Thyroid gland (tissue), 4 donors: Measurements from ENCODE around the gene TECPR2. TPM values are rescaled to one million over a fixed set of nuclear protein-coding genes. Genes with fewer than 3 reads are reported as not detected.
"Not testable (repeated sequence)": the region's sequence is repeated elsewhere in the genome, so short reads cannot be mapped to it uniquely, and the experiment has no call there.

Experiments used
- DNase-seq, 2 donors: peaks; one replicate each; pipeline ENCODE4 v3.0.0-alpha.2; 2019
- H3K27ac ChIP-seq, 3 donors: fragments of 200-600 bp; sonication (generic); 1 replicate in 2 of 3; 2 replicates in 1 of 3; pipeline ENCODE4 v1.5.1; 2016 to 2019; ENCODE audit warnings: mild to moderate bottlenecking in 1 of 3, moderate library complexity in 1 of 3
- H3K27me3 ChIP-seq: fragments of 200-600 bp; sonication (generic); one replicate; pipeline ENCODE4 v1.5.1; 2019
- H3K36me3 ChIP-seq, 2 donors: fragments of 200-600 bp; sonication (generic); one replicate each; pipeline ENCODE4 v1.5.1; 2016 to 2019
- H3K4me1 ChIP-seq, 2 donors: fragments of 200-600 bp; sonication (generic); one replicate each; pipeline ENCODE4 v1.5.1; 2017 to 2019
- H3K4me3 ChIP-seq, 3 donors: fragments of 200-600 bp; sonication (generic); replicated peaks in 1 of 3; 1 replicate in 2 of 3; 2 replicates in 1 of 3; pipeline ENCODE4 v1.5.1; 2016; ENCODE audit warnings: mild to moderate bottlenecking in 1 of 3
- H3K9me3 ChIP-seq: fragments of 200-600 bp; sonication (generic); one replicate; pipeline ENCODE4 v1.5.1; 2017
- POLR2A ChIP-seq, 2 donors: fragments of 450-650 bp; IDR thresholded peaks; one replicate each; pipeline ENCODE4 v1.6.1; 2017; ENCODE audit warnings: antibody characterized with exemption in 2 of 2, mild to moderate bottlenecking in 2 of 2, moderate library complexity in 1 of 2
- WGBS, 2 donors: methylation state at CpG; one replicate each; pipeline ENCODE4 v1.1.5; 2017; 5-methylcytosine and 5-hydroxymethylcytosine counted together
- intact Hi-C: fragments of 100-400 bp; cut with DNase I; formaldehyde crosslinking; loops from one replicate; pipeline ENCODE4 v1.15.1; 2023
- total RNA-seq, 4 donors: library from RNA; depleted of rRNA; stranded (reverse); fragments of >200 nt; gene quantifications; one replicate each; pipeline ENCODE4 v1.2.3, GENCODE V29; 2016
- TF ChIP-seq, protein P1 (sequence below), 6 experiments: fragments of 200-600 bp in 3 of 6; fragments of 450-650 bp in 3 of 6; sonication (generic) in 3 of 6; IDR thresholded peaks; one replicate each; pipeline ENCODE4 v1.5.1; 2016 to 2019; ENCODE audit warnings: antibody characterized with exemption in 6 of 6, mild to moderate bottlenecking in 2 of 6, inconsistent platforms in 1 of 6, moderate library complexity in 1 of 6

Gene TECPR2
- total RNA-seq, 4 donors from 2014 or later, result 11.8 to 23.8 (median 19.0) TPM

DNA sequence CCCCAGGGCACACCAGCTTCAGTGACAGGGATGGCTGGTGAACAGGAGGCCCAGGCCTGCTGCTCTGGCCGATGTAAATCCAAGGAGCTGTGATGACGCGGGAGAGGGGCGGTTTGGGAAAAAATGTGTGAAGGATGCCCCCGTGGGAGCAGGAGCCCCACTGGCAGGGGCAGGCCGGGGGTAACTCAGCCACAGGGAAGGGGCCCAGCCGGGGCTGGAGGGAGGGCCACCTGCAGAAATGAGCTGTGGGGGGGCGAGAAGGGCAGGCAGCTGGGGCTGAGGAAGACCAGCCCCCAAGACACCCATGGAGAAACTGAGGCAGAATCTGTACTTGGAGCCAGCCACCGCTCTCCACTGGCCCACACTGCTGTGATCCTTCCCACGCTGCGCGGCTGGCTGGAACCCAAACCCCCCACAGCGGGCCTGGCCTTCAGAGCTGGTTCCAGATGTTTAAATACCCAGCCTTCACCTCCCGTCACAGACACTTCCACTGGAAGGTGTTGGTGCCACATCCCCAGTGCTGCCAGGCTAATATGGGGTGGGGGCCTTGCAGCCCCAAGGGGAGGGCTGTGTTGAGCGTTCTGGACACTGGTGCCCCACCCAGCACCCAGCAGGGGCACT is 175.3 kb downstream of the TECPR2 start:
- H3K36me3 ChIP-seq, result no peaks in the 10 kb centered on the region
- H3K4me1 ChIP-seq, result peaks cover 0 to 6% of the 10 kb centered on the region in 2 donors
- intact Hi-C loops, result no loop called here
- no peaks in the 10 kb centered on the region for H3K9me3 ChIP-seq
- no peak for DNase-seq
- 79 to 82% methylated on average over 13 to 14 of the region's 15 CpGs for WGBS, 2 donors
- H3K4me3 ChIP-seq, result no peak overlapping the region
- no peak for TF ChIP-seq POLR2A (IDR thresholded peaks at IDR 0.05)
- TF ChIP-seq, protein P1, sequence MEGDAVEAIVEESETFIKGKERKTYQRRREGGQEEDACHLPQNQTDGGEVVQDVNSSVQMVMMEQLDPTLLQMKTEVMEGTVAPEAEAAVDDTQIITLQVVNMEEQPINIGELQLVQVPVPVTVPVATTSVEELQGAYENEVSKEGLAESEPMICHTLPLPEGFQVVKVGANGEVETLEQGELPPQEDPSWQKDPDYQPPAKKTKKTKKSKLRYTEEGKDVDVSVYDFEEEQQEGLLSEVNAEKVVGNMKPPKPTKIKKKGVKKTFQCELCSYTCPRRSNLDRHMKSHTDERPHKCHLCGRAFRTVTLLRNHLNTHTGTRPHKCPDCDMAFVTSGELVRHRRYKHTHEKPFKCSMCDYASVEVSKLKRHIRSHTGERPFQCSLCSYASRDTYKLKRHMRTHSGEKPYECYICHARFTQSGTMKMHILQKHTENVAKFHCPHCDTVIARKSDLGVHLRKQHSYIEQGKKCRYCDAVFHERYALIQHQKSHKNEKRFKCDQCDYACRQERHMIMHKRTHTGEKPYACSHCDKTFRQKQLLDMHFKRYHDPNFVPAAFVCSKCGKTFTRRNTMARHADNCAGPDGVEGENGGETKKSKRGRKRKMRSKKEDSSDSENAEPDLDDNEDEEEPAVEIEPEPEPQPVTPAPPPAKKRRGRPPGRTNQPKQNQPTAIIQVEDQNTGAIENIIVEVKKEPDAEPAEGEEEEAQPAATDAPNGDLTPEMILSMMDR (IDR thresholded peaks at IDR 0.05), result no peak
- H3K27me3 ChIP-seq, result no peaks in the 10 kb centered on the region
- no peak overlapping the region for H3K27ac ChIP-seq

DNA sequence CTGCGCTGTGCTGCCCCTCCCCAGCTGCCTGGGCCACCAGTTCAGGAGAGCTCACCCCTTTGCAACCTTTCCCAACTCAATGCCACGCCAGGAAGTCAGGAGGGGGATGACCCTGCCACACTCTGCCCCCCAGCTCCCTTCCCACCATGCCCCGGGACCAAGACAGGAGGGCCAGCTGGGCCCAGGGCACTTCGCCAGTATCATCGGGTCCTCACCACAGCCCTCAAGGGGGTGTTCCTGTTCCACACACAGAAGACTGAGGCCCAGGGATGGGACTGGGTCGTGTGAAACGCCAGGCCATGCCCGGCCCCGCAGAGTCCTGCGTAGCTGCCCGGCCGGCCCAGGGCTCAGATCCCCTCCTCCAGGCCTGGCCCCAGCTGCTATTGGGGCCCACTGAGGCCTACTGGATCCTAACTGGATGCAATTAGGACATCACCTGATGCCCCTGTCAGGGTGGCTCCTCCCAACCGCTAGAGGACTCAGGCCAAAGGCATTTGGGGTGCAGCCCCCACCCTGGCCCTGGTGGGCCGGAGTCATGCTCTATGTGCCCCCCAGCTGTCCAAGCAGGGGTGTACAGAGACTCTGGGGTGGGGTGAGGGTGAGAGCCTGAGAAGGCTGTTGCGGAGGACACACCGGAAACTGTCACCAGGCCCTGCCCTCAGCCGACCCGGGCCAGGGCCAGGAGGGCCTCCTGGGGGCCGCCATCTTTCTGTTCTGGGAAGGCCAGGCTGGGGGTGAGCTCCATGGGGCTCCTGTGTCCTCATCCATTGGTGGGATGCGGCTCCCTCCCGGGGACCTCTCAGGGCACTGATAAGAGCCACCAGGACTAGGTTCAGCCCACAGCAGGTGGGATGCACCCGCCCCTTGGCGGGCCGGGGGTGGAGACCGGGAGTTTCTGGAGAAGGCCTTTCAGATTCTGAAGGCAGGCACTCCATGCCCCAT is 176.1 kb downstream of the TECPR2 start:
- no peak overlapping the region for H3K4me3 ChIP-seq
- H3K27me3 ChIP-seq, result no peaks in the 10 kb centered on the region
- H3K4me1 ChIP-seq, result peaks cover 0 to 6% of the 10 kb centered on the region in 2 donors
- intact Hi-C loops, result no loop called here
- H3K36me3 ChIP-seq, result no peaks in the 10 kb centered on the region
- DNase-seq, result no peak
- no peak overlapping the region for H3K27ac ChIP-seq
- WGBS, 2 donors, result 86 to 87% methylated on average over 15 to 16 of the region's 25 CpGs
- H3K9me3 ChIP-seq, result no peaks in the 10 kb centered on the region
- TF ChIP-seq, protein P1 (IDR thresholded peaks at IDR 0.05), result no peak
- no peak for TF ChIP-seq POLR2A (IDR thresholded peaks at IDR 0.05)

DNA sequence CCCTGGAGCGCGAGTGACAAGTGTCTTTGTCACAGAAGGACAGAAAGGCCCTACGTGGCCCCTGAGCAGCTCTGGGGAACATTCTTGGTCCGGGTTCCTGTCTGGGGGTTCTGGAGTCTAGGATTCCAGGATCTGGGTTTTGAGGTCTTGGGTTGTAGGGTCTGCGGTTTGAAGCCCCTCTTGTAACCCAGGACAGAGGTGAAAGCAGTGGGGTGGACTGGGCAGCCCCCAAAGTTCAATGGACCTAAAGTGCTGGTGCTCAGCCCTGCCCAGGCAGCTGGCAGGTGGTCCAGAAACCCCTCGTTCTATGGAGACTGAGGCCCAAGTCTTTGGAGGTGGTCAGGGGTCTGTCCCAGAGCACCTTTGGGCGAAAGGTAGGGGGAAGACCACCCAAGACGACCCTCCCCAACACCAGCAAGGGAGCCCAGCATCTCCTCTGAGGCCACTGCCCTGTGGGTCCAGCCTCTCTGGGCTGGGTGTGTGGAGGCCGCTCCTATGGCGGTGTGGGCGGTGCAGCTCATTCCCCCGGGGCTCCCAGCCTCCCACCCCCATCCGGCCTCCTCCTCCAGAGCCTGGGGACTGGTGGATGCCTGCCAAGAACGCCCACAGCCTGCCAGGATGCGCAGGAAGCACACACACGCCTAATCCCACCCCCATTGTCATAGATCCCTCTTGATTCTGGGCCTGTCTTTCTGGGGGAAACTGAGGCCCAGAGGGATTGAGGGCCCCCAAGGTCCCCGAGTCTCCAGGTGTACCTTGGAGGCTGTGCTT is 177.0 kb downstream of the TECPR2 start:
- 50 to 60% methylated on average over 11 to 12 of the region's 17 CpGs for WGBS, 2 donors
- intact Hi-C loops, result no loop called here

DNA sequence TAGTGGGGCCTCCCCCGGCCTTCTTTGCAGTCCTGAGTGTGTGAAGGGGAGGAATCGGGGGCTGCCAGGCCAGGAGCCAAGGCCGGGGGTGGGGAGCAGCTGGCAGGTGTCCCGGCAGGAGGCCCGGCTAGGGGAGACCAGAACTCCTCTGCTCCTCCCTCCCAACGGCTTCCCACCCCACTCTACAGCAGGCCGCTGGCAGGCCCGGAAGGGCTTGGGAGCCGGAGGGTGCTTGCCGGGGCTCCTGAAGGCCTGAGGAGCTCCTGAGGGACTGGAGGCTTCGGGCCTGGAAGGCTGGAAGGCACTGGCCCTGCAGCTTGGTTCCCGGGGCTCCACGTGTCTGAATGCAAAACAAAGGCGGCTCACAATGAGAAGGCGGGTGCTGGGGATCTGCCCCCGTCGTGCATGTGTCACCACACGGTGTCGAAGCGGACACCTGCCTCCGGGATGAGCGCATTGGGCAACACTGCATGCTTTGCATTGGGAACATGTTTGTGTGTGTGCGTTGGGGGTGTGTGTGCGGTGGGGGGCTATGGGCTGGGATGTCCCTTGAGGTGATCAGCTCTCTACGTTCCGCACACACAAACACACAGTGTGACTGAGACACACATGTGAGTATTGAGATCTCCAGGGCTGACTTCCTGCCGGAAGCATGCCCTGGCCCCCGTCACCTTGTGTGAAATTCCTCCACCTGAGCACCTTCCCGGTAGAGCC is 177.7 kb downstream of the TECPR2 start:
- Histone ChIP-seq H3K27me3 (peaks cover 12% of the 10 kb centered on the region), H3K27ac (no peak overlapping the region), H3K9me3 (no peaks in the 10 kb centered on the region), H3K36me3 (no peaks in the 10 kb centered on the region), H3K4me1 (peaks cover 5 to 18% of the 10 kb centered on the region in 2 donors), H3K4me3 (no peak overlapping the region)
- intact Hi-C loops, result no loop called here
- no peak for DNase-seq
- 42 to 44% methylated on average over 10 to 27 of the region's 29 CpGs for WGBS, 2 donors
- TF ChIP-seq, protein P1 (IDR thresholded peaks at IDR 0.05), result no peak
- no peak for TF ChIP-seq POLR2A (IDR thresholded peaks at IDR 0.05)

More for the DNA sequence above, 177.0 kb downstream of the TECPR2 start:
- H3K9me3 ChIP-seq, result no peaks in the 10 kb centered on the region
- H3K36me3 ChIP-seq, result no peaks in the 10 kb centered on the region
- TF ChIP-seq, protein P1 (IDR thresholded peaks at IDR 0.05), result no peak
- no peak for TF ChIP-seq POLR2A (IDR thresholded peaks at IDR 0.05)
- no peak overlapping the region for H3K27ac ChIP-seq
- peaks cover 0 to 11% of the 10 kb centered on the region in 2 donors for H3K4me1 ChIP-seq
- DNase-seq, result no peak
- H3K27me3 ChIP-seq, result peaks cover 5% of the 10 kb centered on the region
- no peak overlapping the region for H3K4me3 ChIP-seq

DNA sequence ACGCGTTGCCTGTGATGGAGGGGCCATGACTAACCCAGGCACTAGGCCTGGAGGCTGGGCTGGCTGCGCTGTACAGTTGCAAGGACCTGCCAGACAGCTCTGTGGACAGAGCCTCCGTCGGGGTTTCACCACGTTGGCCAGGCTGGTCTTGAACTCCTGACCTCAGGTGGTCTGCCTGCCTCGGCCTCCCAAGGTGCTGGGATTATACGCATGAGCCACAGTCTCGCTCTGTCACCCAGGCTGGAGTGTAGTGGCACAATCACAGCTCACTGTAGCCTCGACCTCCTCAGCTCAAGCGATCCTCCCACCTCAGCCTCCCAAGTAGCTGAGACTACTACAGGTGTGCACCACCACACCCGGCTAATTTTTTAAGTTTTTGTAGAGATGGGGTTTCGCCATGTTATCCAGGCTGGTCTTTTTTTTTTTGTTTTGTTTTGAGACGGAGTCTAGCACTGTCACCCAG is 178.3 kb downstream of the TECPR2 start:
- H3K4me3 ChIP-seq, H3K36me3 ChIP-seq, intact Hi-C loops, DNase-seq, H3K9me3 ChIP-seq, H3K27ac ChIP-seq: not testable (repeated sequence)
- 95 to 99% methylated on average over 8 to 9 of the region's 14 CpGs for WGBS, 2 donors
- H3K4me1 ChIP-seq, result peaks cover 5 to 20% of the 10 kb centered on the region in 2 donors
- H3K27me3 ChIP-seq, result peaks cover 18% of the 10 kb centered on the region
